Measurements from ENCODE around the gene FGF1. TPM values are rescaled to one million over a fixed set of nuclear protein-coding genes. Genes with fewer than 3 reads are reported as not detected.

The FGF1 gene
- total RNA-seq, 2 experiments from 2014 or later, result not detected

- Mint-ChIP-seq H3K4me1 (ENCODE audit: low read depth) (peaks cover 25% of the 10 kb centered on the region), H3K27ac (no peak overlapping the region), H3K9me3 (no peaks in the 10 kb centered on the region), H3K4me3 (no peak overlapping the region), H3K36me3 (ENCODE audit: low read depth) (no peaks in the 10 kb centered on the region), H3K27me3 (peaks cover 41% of the 10 kb centered on the region)
- Histone ChIP-seq H3K27me3 (ENCODE audit: control insufficient read depth in 1 of 2, insufficient read depth in 2 of 2, low read length in 2 of 2) (peaks cover 21 to 25% of the 10 kb centered on the region in 2 experiments), H3K4me1 (ENCODE audit: insufficient read depth, low read length) (peaks cover 11% of the 10 kb centered on the region), H3K27ac (ENCODE audit: low read depth in 1 of 2, low read length in 2 of 2) (no peak overlapping the region), H3K9me3 (ENCODE audit: control insufficient read depth in 1 of 2, insufficient read depth in 1 of 2, low read length in 2 of 2) (peaks cover 0 to 6% of the 10 kb centered on the region in 2 experiments), H3K36me3 (ENCODE audit: insufficient read depth, low read length) (no peaks in the 10 kb centered on the region), H3K4me3 (ENCODE audit: low read length) (no peak overlapping the region)
- TF ChIP-seq CTCF (IDR thresholded peaks at IDR 0.05), result no peak
- ChIA-PET CTCF (no interaction called here), POLR2A (no interaction called here)
- DNase-seq, result no peak
- no peak for ATAC-seq (ENCODE audit: poor library complexity)
- intact Hi-C loops (cut with DNase I, micrococcal nuclease), result loop anchor here (5.0 kb wide), 2 partner anchors 553 to 558 kb away; no protein-coding TSS in a partner anchor
Observed at GRCh38 chr5:142549834-142550233, 136.1 kb downstream of the FGF1 start.

GRCh38 chr5:142548739-142549275 is 137.1 kb downstream of the FGF1 start:
- ChIA-PET POLR2A (interaction anchor here (0.6 kb wide), 1 partner anchor 27 kb away, joined by 3 read pairs; no protein-coding TSS in a partner anchor), CTCF (interaction anchor here (0.9 to 1.4 kb wide), 2 partner anchors 225 to 397 kb away, joined by 4 to 7 read pairs; partner anchors contain the start of gene SPRY4)
- peak; percentile 57 for TF ChIP-seq CTCF (IDR thresholded peaks at IDR 0.05)
- Histone ChIP-seq H3K4me1 (ENCODE audit: insufficient read depth, low read length) (peaks cover 11% of the 10 kb centered on the region), H3K9me3 (ENCODE audit: control insufficient read depth in 1 of 2, insufficient read depth in 1 of 2, low read length in 2 of 2) (peaks cover 0 to 6% of the 10 kb centered on the region in 2 experiments), H3K27me3 (ENCODE audit: control insufficient read depth in 1 of 2, insufficient read depth in 2 of 2, low read length in 2 of 2) (peaks cover 21 to 25% of the 10 kb centered on the region in 2 experiments), H3K27ac (ENCODE audit: low read depth in 1 of 2, low read length in 2 of 2) (no peak overlapping the region), H3K36me3 (ENCODE audit: insufficient read depth, low read length) (no peaks in the 10 kb centered on the region), H3K4me3 (ENCODE audit: low read length) (no peak overlapping the region)
- intact Hi-C loops (cut with DNase I, micrococcal nuclease), result loop anchor here (1.0 to 5.0 kb wide), 3 partner anchors 397 to 557 kb away; no protein-coding TSS in a partner anchor
- H3K27ac Mint-ChIP-seq, result no peak overlapping the region
- no peak overlapping the region for H3K4me3 Mint-ChIP-seq
- ATAC-seq (ENCODE audit: poor library complexity), result peak; percentile 49
- H3K27me3 Mint-ChIP-seq, result peaks cover 31% of the 10 kb centered on the region
- no peaks in the 10 kb centered on the region for H3K36me3 Mint-ChIP-seq (ENCODE audit: low read depth)
- peak in 4 of 14 experiments; percentile 28 to 57 (median 44) for DNase-seq
- peaks cover 25% of the 10 kb centered on the region for H3K4me1 Mint-ChIP-seq (ENCODE audit: low read depth)
- H3K9me3 Mint-ChIP-seq, result no peaks in the 10 kb centered on the region

- Mint-ChIP-seq H3K4me1 (ENCODE audit: low read depth) (peaks cover 25% of the 10 kb centered on the region), H3K36me3 (ENCODE audit: low read depth) (no peaks in the 10 kb centered on the region), H3K27ac (no peak overlapping the region), H3K27me3 (peaks cover 27% of the 10 kb centered on the region), H3K9me3 (no peaks in the 10 kb centered on the region), H3K4me3 (no peak overlapping the region)
- ChIA-PET CTCF (interaction anchor here (1.4 kb wide), 1 partner anchor 395 kb away, joined by 4 read pairs; no protein-coding TSS in a partner anchor), POLR2A (no interaction called here)
- no peak for DNase-seq
- Histone ChIP-seq H3K27me3 (ENCODE audit: control insufficient read depth in 1 of 2, insufficient read depth in 2 of 2, low read length in 2 of 2) (peaks cover 21 to 25% of the 10 kb centered on the region in 2 experiments), H3K9me3 (ENCODE audit: control insufficient read depth in 1 of 2, insufficient read depth in 1 of 2, low read length in 2 of 2) (peaks cover 0 to 6% of the 10 kb centered on the region in 2 experiments), H3K36me3 (ENCODE audit: insufficient read depth, low read length) (no peaks in the 10 kb centered on the region), H3K4me3 (ENCODE audit: low read length) (no peak overlapping the region), H3K4me1 (ENCODE audit: insufficient read depth, low read length) (peaks cover 11% of the 10 kb centered on the region), H3K27ac (ENCODE audit: low read depth in 1 of 2, low read length in 2 of 2) (no peak overlapping the region)
- intact Hi-C loops (cut with DNase I, micrococcal nuclease), result loop anchor here (1.0 to 5.0 kb wide), 3 partner anchors 395 to 555 kb away; no protein-coding TSS in a partner anchor
- no peak for TF ChIP-seq CTCF (IDR thresholded peaks at IDR 0.05)
- ATAC-seq (ENCODE audit: poor library complexity), result no peak
Observed at GRCh38 chr5:142547445-142548380, 138.2 kb downstream of the FGF1 start.
